ENCODE data around the gene EHF.

DNA sequence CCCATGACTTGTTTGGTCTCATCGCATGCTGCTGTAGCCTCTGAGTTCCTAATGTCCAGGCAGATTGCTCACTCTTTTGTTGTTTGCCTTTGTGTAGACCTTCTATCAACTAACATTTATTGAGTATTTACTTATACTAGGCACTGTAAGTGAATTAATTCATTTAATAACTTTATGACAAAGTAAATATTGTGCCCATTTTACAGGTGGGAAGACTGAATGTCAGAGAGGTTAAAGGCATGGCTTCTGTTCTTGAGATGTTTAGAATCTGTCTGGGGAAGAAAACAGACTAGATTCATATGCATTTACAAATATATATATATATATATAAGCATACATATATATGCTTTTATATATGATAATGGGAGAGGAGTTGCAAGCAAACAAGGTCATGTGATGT lies 27.1 kb downstream of the EHF start:
- TF ChIP-seq CTCF (IDR thresholded peaks at IDR 0.05) (no peak), POLR2A (IDR thresholded peaks at IDR 0.05) (no peak)
